Small intestine (tissue), 7 donors: ENCODE measurements around the gene LAMA2. TPM values are rescaled to one million over a fixed set of nuclear protein-coding genes. Genes with fewer than 3 reads are reported as not detected.

Experiments
- DNase-seq, 2 donors: peaks; one replicate each; pipeline versions ENCODE4 v3.0.0 to v3.0.0-alpha.2; 2013
- FAIRE-seq: peaks from 2 replicates; lab custom pipeline; 2012; peaks lifted over from hg19 to GRCh38; lab: Jason Lieb, UNC
- H3K27ac ChIP-seq, 3 donors: one replicate each; pipeline ENCODE4 v1.5.1; 2013; ENCODE audit warnings: low read length in 2 of 3, mild to moderate bottlenecking in 2 of 3, control low read depth in 1 of 3, inconsistent platforms in 1 of 3, low read depth in 1 of 3, moderate library complexity in 1 of 3
- H3K27me3 ChIP-seq, 3 donors: one replicate each; pipeline ENCODE4 v1.6.1; 2013; ENCODE audit warnings: low read length in 3 of 3, inconsistent platforms in 1 of 3; ENCODE audit not compliant: control insufficient read depth in 3 of 3, insufficient read depth in 3 of 3
- H3K36me3 ChIP-seq, 3 donors: one replicate each; pipeline ENCODE4 v1.6.1; 2013; ENCODE audit warnings: low read length in 3 of 3, inconsistent platforms in 1 of 3, low read depth in 1 of 3, mild to moderate bottlenecking in 1 of 3, moderate library complexity in 1 of 3; ENCODE audit not compliant: control insufficient read depth in 3 of 3, insufficient read depth in 2 of 3
- H3K4me1 ChIP-seq, 3 donors: one replicate each; pipeline ENCODE4 v1.6.1; 2013; ENCODE audit warnings: low read length in 2 of 3, inconsistent platforms in 1 of 3, low read depth in 1 of 3, mild to moderate bottlenecking in 1 of 3, moderate library complexity in 1 of 3; ENCODE audit not compliant: control insufficient read depth in 3 of 3, insufficient read depth in 2 of 3
- H3K4me3 ChIP-seq, 3 donors: one replicate each; pipeline ENCODE4 v1.5.1; 2013; ENCODE audit warnings: low read length in 3 of 3, control low read depth in 1 of 3, inconsistent platforms in 1 of 3, low read depth in 1 of 3, mild to moderate bottlenecking in 1 of 3, moderate library complexity in 1 of 3
- H3K9me3 ChIP-seq, 2 donors: one replicate each; pipeline ENCODE4 v1.6.1; 2013; ENCODE audit warnings: low read depth in 1 of 2, low read length in 1 of 2; ENCODE audit not compliant: control insufficient read depth in 2 of 2, insufficient read depth in 1 of 2
- WGBS, 3 donors: extraction: QIAGEN DNeasy Blood & Tissue Kit; methylation state at CpG; one replicate each; pipeline ENCODE4 v1.1.7; 2013; 5-methylcytosine and 5-hydroxymethylcytosine counted together
- polyA plus RNA-seq, 4 donors: library from polyadenylated mRNA; stranded (reverse) in 3 of 4; unstranded in 1 of 4; fragments of 200-250 nt in 3 of 4; fragments of 120-200 nt in 1 of 4; gene quantifications; one replicate each; pipeline versions ENCODE4 v1.2.1 to v1.2.3, GENCODE V29; 2013
- donor health status: healthy with polysubstance abuse.
- donor health status: control.
- donor health status: control.
- donor health status: Bipolar disorder and iron deficiency.
- donor health status: healthy.

The LAMA2 gene
- polyA plus RNA-seq, 4 donors, result 0.67 to 12.7 (median 1.1) TPM

- no peak for DNase-seq
- no peaks in the 10 kb centered on the region for H3K9me3 ChIP-seq
- H3K4me3 ChIP-seq, result no peak overlapping the region
- no peak overlapping the region for H3K27ac ChIP-seq
- H3K36me3 ChIP-seq, result no peaks in the 10 kb centered on the region
- FAIRE-seq, result no peak
- peaks cover 0 to 3% (median 0%) of the 10 kb centered on the region in 3 donors for H3K4me1 ChIP-seq
- H3K27me3 ChIP-seq, result no peaks in the 10 kb centered on the region
Observed at GRCh38 chr6:128886706-128887105, 3.8 kb downstream of the LAMA2 start.

- Histone ChIP-seq H3K4me3 (no peak overlapping the region), H3K27me3 (no peaks in the 10 kb centered on the region), H3K9me3 (no peaks in the 10 kb centered on the region), H3K27ac (no peak overlapping the region), H3K36me3 (no peaks in the 10 kb centered on the region), H3K4me1 (no peaks in the 10 kb centered on the region)
- DNase-seq (no peak), FAIRE-seq (no peak)
- WGBS, 3 donors, result 82 to 91% (median 88%) methylated on average over 5 of the region's 5 CpGs
Observed at GRCh38 chr6:128888444-128889175, 5.7 kb downstream of the LAMA2 start.

GRCh38 chr6:128889870-128890269 is 6.9 kb downstream of the LAMA2 start:
- Histone ChIP-seq H3K27me3 (no peaks in the 10 kb centered on the region), H3K4me3 (no peak overlapping the region), H3K4me1 (no peaks in the 10 kb centered on the region), H3K36me3 (no peaks in the 10 kb centered on the region), H3K27ac (no peak overlapping the region), H3K9me3 (no peaks in the 10 kb centered on the region)
- DNase-seq (peak in 1 of 2 donors; percentile 35), FAIRE-seq (no peak)
- WGBS, 3 donors, result 33 to 69% (median 40%) methylated on average over 5 of the region's 5 CpGs

- Histone ChIP-seq H3K27ac (no peak overlapping the region), H3K27me3 (no peaks in the 10 kb centered on the region), H3K36me3 (no peaks in the 10 kb centered on the region), H3K4me1 (no peaks in the 10 kb centered on the region), H3K9me3 (no peaks in the 10 kb centered on the region), H3K4me3 (no peak overlapping the region)
- DNase-seq (no peak), FAIRE-seq (no peak)
- WGBS, 3 donors, result 17 to 38% (median 22%) methylated on average over 2 of the region's 2 CpGs
Observed at GRCh38 chr6:128892079-128892478, 9.1 kb downstream of the LAMA2 start.

GRCh38 chr6:128899341-128900050 is 16.6 kb downstream of the LAMA2 start:
- Histone ChIP-seq H3K4me3 (no peak overlapping the region), H3K27me3 (no peaks in the 10 kb centered on the region), H3K36me3 (no peaks in the 10 kb centered on the region), H3K9me3 (no peaks in the 10 kb centered on the region), H3K4me1 (no peaks in the 10 kb centered on the region), H3K27ac (no peak overlapping the region)
- DNase-seq (no peak), FAIRE-seq (no peak)

- DNase-seq (no peak), FAIRE-seq (no peak)
- no peak overlapping the region for H3K4me3 ChIP-seq
- no peaks in the 10 kb centered on the region for H3K9me3 ChIP-seq
- 85 to 89% (median 85%) methylated on average over 5 of the region's 5 CpGs for WGBS, 3 donors
- no peaks in the 10 kb centered on the region for H3K27me3 ChIP-seq
- no peaks in the 10 kb centered on the region for H3K36me3 ChIP-seq
- H3K4me1 ChIP-seq, result no peaks in the 10 kb centered on the region
- H3K27ac ChIP-seq, result no peak overlapping the region
Observed at GRCh38 chr6:128903715-128904114, 20.8 kb downstream of the LAMA2 start.

- DNase-seq (no peak), FAIRE-seq (no peak)
- Histone ChIP-seq H3K9me3 (no peaks in the 10 kb centered on the region), H3K4me1 (no peaks in the 10 kb centered on the region), H3K4me3 (no peak overlapping the region), H3K27me3 (no peaks in the 10 kb centered on the region), H3K27ac (no peak overlapping the region), H3K36me3 (no peaks in the 10 kb centered on the region)
- WGBS, 3 donors, result 77 to 85% (median 85%) methylated on average over 2 of the region's 2 CpGs
Observed at GRCh38 chr6:128914051-128914450, 31.1 kb downstream of the LAMA2 start.

- Histone ChIP-seq H3K4me1 (no peaks in the 10 kb centered on the region), H3K36me3 (no peaks in the 10 kb centered on the region), H3K27ac (no peak overlapping the region), H3K9me3 (peaks cover 0 to 3% of the 10 kb centered on the region in 2 donors), H3K27me3 (no peaks in the 10 kb centered on the region), H3K4me3 (no peak overlapping the region)
- no peak for DNase-seq
- 65 to 84% (median 71%) methylated on average over 2 of the region's 2 CpGs for WGBS, 3 donors
- no peak for FAIRE-seq
Observed at GRCh38 chr6:128918886-128919285, 35.9 kb downstream of the LAMA2 start.
